NCI-H187 treated with DMSO at 0.1 percent for 48 hours (cell line): ENCODE measurements around the gene REXO5.
"Not testable (repeated sequence)": the region's sequence is repeated elsewhere in the genome, so short reads cannot be mapped to it uniquely, and the experiment has no call there.

Source experiments
- DNase-seq: peaks from one replicate; lab custom pipeline; 2025; lab: John Stamatoyannopoulos, UW

Gene REXO5, protein sequence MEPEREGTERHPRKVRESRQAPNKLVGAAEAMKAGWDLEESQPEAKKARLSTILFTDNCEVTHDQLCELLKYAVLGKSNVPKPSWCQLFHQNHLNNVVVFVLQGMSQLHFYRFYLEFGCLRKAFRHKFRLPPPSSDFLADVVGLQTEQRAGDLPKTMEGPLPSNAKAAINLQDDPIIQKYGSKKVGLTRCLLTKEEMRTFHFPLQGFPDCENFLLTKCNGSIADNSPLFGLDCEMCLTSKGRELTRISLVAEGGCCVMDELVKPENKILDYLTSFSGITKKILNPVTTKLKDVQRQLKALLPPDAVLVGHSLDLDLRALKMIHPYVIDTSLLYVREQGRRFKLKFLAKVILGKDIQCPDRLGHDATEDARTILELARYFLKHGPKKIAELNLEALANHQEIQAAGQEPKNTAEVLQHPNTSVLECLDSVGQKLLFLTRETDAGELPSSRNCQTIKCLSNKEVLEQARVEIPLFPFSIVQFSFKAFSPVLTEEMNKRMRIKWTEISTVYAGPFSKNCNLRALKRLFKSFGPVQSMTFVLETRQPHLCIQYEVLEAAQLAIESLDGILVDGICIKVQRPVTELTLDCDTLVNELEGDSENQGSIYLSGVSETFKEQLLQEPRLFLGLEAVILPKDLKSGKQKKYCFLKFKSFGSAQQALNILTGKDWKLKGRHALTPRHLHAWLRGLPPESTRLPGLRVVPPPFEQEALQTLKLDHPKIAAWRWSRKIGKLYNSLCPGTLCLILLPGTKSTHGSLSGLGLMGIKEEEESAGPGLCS

DNA sequence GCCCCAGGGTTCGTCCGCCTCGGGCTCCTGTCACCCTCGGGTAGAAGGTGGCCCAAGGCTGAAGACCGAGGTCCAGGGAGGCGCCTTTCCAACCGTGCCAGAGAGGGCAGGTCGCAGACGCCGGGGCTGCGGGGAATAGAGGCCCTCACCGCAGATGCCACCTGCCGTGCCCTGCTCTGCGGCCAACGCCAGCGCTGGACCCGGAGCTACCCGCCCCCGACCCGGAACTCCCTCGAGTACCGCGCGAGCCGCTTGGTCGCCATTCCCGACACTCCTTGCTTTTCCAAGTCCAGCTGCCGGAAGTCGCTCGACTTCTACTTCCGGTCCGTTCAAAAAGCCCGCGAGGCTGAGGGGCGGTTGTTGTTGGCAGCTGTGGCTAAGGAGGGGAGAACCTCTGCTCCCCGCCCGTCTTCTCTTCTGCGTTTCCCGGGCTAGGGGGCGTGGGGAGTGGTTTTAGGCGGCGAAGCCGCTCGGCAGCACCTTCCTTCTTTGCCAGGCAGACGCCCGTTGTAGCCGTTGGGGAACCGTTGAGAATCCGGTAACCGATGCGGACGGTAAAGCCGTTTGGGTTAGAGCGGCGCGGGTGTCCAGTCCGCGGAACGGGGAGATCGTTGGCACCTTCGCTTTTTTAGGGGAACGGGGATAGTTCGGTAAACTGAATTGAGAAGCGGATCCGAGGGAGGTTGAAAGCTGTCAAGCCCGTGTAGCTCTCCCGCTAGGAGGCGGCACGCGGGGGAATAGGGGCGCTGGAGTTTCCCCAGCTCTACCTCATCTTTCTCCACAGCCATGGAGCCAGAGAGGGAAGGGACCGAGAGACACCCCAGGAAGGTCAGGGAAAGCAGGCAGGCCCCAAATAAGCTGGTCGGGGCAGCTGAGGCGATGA is at the start of gene REXO5, which contains the start of gene ERI2:
TSS of gene REXO5 (plus strand) at position 360 of the 883 bp plus-strand sequence. CDS start at position 787, 427 bp downstream.
TSS of gene ERI2 (minus strand) at position 305 of the 883 bp plus-strand sequence. CDS start at position 263, 42 bp downstream.
- peak; percentile 63 for DNase-seq

DNA sequence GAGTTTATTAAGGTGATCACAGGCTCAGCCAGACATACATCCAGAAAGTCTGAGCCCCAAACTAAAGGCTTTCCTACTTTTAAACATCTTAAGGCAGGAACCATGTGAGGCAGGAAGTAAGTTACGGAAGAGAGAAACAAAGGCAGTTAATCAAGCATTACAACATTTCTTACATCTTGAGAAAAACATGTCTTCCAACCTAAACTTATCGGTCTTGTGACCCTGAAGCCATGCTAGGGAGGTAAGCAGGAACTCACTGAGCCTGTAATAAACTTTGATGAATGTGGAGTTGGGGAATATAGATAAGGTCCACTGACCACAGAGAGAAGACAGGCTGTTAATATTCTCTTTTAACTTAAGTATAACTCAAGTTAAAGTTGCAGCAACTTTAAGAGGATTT is 46.0 kb upstream of the REXO5 start:
- DNase-seq = no peak

DNA sequence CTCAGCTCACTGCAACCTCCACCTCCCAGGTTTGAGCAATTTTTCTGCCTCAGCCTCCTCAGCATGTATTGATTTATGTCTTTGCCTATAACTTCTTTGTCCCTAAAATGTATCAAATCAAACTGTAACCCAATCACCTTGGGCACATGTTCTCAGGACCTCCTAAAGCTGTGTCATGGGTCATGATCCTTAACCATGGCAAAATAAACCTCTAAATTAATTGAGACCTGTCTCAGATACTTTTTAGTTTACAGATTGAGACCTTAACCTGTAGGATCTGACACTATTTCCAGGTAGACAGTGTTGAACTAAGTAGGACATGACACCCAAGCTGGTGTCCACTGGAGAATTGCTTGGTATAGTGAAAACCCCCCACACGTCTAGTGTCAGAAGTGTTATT is 45.2 kb upstream of the REXO5 start:
- no peak for DNase-seq

DNA sequence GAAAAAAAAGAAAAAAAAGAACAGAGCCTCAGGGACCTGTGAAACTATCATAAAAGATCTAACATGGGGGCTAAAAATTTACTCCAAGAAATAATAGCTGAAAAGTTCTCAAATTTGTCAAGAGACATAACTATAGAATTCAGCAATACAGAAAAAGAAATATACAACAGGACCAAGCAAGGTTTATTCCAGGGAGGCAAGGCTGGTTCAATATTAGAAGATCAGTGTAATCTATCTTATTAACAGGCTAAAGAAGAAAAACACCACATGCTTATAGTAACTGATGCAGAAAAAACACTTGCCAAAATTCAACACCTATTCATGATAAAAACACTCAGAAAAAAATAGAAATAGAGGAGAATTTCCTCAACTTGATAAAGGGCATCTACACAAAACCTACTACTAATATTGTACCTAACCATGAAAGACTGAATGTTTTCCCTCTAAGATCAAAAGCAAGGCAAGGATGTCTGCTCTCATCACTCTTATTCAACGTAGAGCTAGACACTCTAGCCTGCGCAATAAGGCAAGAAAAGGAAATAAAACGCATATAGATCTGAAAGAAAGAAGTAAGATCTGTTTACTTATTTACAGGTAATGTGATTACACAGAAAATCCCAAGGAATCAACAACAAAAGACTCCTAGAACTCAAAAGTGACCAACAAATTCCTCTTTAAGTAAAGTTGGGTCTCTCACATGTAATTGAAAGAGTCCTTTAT is 43.8 kb upstream of the REXO5 start:
- DNase-seq = no peak

DNA sequence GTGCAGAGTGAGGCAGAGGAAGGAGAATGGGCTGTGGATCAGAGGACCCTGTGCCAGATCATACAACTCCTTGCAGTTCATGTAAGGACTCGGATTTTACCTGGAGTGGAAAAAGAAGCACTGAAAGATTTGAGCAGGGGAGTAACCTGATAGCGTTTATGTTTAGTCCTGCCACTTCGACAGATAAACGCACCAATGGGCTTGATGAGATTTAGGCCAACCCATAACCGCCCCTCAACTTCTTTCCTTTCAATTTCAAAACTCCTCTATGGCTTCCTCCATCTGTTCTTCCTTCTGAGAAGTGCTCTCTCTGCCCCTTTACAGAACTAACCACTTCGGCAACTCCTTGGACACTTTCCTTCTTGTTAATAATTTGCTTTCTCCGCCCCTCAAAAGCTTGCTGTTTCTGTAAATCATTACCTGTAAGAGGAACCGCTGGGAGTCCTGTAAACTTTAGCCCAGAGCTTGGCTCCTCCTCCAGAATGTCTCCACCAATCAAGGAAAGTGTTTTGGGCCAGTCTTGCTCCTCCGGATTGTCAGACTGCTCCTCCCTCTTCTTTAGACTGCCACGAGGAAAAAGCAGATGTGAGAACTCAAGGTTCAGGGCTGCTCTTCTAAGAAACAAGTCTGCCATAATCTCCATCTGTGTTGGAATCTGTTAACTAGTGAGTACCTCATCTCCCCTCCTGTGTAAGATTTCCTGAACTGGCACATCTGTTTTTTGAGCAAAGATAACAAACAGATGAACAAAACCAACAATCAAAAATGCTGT is 42.7 kb upstream of the REXO5 start, which contains the start of gene ACSM3:
TSS of gene ACSM3 (plus strand) at position 554 of the 772 bp plus-strand sequence. CDS start 6,021 bp downstream, outside the sequence.
- DNase-seq = no peak

DNA sequence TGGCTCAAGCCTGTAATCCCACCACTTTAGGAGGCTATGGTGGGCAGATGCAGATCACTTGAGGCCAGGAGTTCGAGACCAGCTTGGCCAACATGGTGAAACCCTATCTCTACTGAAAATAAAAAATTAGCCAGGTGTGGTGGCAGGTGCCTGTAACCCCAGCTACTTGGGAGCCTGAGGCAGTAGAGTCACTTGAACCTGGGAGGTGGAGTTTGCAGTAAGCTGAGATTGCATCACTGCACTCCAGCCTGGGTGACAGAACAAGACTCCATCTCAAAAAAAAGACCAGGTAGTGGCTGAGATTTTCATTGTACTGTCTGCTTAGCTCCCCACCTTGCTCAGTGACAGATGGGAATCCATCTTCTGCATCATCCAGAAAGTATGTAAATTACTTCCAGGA is 41.9 kb upstream of the REXO5 start:
- DNase-seq = not testable (repeated sequence)

DNA sequence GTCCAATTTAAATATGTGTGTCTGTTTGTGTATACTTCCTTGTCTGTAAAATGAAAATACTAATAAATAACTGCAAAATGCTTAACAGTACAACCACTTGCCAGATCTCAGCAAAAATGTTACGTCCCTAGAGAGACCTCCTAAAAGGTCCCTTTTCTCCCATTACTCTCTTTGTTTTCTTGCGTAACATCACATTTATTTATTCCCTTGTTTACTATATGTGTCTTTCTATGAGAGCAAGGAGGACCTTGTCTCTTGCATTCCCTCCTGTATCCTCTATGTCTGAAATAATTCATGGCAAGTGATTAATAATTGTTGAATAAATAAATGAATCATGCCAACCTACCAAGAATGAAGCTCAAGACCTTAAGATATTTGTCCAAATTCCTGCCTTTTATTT is 40.6 kb upstream of the REXO5 start:
- DNase-seq = no peak

DNA sequence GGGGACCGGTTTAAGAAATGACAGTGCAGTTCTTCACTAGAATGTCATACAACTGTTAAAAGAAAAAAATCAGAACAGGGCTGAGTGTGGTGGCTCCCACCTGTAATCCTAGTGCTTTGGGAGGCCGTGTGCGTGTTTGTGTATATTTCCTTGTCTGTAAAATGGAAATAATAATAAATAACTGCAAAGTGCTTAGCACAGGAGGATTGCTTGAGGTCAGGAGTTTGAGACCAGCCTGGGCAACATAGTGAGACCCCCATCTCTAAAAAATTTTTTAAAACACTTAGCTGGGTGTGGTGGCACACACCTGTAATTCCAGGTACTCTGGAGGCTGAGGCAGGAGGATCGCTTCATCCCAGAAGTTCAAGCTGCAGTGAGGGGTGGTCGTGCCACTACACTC is 40.0 kb upstream of the REXO5 start:
- DNase-seq = no peak

DNA sequence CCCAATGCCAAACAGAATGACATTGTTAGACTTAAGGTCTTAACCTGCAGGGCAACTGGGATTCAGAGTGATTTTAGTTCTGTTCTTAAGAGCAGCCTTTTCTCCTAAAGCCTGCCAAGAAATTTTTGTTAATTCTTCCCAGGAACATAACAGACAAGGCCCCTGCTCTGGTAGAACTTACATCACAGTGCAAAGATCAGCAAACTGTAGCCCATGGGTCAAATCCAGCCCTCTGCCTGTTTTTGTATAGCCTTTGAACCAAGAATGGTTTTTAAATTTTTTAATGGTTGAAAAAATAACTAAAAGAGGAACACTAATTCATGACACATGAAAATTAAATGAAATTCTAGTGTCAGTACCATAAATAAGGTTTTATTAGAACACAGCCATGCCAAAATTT is 38.8 kb upstream of the REXO5 start:
- no peak for DNase-seq

DNA sequence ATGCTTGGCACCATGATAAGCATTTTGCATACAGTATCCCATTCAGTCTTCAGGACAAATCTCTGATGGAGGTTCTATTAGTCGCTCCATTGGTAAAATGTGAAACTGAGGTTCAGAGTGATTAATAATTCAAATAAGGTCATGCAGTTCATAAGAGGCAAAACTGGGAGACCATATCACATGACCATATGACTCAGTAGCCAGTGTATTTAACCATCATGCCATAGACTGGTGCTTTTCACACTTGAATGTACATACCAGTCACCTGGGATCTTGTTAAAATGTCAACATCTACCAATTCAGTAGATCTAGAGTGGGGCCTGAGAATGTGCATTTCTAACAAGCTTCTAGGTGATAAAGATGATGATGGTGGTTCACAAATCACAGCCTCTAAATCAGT is 38.2 kb upstream of the REXO5 start:
- DNase-seq = no peak

DNA sequence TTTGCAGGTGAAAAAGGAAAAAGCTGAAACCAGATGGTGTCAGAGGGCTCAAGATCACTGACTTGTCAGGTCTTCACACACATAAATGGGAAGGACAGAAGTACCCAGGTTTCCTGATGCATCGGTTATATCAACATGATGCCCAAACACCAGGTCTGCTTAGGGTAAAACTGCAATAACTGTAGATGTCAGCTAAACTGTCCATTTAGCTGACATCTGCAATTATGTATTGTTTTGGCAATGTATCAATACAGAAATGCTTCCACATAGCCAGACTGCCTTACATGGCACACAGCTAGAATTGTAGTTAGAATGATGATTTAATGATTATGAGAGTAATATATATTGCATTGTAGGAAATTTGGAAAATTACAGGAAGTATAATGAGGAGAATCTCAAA is 37.5 kb upstream of the REXO5 start:
- no peak for DNase-seq

DNA sequence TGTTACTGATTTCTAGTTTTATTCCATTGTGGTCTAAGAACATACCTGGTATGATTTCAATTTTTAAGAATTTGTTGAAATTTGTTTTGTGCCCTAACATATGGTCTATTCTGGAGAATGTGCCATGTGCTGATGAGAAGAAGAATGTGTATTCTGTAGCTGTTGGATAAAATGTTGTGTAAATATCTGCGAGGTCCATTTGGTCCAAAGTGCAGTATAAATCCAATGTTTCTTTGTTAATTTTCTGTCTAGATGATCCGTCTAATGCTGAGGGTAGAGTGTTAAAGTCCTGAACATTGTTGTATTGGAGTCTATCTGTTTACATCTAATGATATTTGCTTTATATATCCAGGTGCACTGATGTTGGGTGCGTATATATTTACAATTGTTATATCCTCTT is 32.6 kb upstream of the REXO5 start:
- DNase-seq = no peak

DNA sequence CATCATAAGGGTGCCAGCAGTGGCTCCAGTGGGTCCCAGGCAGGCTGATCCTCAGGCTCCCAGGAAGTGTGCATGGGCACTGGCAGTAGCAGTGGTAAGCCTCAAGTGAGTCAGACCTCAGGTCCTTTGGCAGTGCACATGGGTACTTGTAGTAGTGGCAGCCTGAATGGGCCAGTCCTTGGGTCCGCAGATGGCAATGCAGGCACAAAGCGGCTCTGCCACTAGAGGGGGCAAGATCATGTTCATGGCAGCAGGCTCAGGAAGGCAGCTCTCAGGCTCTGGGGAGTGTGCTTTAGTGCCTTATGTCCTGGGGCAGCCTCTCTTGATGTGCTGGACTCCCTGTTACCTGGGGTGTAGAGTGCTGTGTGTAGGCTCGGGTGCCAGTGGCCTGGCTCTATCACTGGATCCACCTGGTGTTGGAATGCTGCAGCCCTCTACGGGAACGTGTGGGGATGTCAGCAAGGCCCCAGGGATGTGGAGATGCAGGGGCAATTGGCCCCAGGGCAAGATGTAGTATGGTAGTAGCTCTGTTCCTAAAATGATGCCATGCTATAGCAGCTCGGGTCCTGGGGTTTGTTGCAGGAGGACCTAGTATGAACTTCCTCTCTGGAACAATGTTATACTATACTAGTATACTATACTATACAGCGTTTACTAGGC is 31.5 kb upstream of the REXO5 start:
- DNase-seq = no peak

DNA sequence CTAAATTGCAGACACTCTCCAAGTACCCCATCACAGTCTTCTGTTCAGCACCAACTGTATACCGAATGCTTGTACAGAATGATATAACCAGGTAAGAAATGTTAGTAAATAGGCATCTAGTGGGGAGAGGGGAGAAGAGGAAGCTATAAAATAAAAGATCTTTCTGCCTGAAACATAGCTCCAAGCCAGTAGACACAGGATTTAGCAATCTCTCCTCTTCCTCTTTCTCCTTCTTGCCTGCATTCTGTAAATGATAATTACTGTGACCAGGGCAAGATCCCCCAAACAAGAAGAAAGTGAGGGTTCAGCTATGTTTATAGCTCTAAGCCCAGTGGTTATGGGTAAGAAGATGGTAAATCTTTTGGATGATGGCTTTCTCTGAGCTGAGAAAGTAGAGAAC is 24.6 kb upstream of the REXO5 start:
- no peak for DNase-seq

DNA sequence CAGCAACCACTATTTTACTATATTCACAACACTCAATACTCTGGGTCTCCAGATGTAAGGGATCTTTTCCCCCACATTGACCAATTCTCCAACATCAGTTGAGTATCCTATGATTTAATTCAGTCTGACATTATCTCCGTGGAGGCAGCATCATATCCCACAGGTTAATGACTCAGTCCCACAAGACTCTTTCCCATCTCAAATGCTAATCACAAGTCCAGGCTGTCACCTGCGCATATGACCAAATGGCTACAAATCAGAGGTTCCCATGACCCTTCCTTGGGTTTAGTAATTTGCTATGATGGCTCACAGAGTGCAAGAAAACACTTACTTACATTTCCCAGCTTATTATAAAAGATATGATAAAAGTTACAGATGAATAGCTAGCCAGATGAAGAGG is 23.9 kb upstream of the REXO5 start:
- DNase-seq = no peak

DNA sequence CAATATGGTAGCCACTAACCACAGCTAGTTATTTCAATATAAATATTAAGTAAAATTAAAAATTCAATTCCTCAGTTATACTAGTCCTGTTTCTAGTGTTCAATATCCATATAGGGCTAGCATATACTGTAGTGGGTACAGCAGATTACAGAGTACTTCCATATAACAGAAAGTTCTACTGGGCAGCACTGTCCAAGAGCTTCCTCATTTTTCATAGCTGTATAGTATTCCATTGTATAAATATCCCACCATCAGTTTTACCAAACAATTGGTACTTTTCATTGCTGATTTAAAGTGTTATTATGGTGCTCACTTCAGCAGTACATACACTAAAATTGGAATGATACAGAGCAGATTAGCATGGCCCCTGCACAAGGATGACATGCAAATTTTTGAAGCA is 22.1 kb upstream of the REXO5 start:
- DNase-seq = no peak

DNA sequence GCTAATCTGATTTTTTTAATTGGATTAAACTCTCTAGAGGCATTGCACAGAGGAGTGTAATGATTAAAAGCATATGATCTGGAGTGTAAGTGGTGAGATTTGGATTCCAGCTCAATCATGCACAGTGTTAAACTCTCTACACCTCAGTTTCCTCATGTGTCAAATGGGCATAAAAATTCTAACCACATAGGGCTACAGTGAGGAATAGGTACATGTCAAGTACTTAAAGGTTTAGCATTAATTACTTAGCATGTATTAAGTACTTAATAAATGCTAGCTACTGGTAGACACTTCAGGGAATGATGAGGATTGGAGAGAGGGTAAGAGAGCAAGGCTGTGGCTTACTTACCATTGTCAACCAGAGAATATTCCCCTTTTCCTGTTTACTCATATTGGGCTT is 17.2 kb upstream of the REXO5 start:
- DNase-seq = no peak

DNA sequence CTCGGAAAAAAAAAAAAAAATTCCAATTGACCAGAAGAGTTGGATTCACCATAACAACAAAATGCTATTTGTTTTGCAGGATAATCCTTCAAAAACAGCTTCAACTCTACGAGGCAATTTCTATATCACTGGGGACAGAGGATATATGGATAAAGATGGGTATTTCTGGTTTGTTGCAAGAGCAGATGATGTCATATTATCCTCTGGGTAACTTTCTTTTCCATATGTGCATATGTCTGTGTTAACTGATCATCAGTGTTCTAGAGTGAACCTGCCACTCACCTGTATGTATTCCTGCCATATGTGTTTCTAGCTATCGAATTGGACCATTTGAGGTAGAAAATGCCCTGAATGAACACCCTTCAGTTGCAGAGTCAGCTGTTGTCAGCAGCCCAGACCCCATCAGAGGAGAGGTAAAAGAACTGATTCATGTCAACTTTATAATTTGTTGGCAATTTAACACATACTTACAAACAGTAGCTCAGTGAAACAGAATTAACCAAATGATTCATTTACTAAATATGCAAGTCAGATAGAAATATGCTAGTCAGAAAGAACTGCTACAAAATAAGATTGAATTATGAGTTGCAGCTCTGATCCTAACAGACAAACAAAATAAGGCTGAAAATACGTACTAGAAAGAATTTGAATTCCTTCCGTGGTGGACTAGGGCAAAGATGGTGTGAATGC is 14.3 kb upstream of the REXO5 start:
- no peak for DNase-seq

DNA sequence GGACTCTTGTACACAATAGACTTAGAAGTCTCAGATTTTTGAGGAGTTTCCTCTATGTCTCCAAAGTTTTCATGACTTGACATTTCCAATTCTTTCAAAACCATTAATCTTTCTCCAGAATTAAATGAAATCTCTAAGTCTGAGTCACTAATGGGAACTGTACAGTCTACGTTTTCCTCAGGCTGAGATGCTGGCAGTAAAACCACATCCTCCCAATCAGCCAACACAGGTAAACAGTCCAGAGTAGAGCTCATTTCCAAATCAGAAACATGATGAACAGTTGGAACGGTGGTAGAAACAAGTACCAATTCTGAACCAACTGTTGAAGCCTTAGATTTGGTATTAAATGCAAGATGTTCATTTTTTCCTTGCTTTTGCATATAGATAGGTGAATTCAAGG is 8.0 kb upstream of the REXO5 start:
- no peak for DNase-seq

DNA sequence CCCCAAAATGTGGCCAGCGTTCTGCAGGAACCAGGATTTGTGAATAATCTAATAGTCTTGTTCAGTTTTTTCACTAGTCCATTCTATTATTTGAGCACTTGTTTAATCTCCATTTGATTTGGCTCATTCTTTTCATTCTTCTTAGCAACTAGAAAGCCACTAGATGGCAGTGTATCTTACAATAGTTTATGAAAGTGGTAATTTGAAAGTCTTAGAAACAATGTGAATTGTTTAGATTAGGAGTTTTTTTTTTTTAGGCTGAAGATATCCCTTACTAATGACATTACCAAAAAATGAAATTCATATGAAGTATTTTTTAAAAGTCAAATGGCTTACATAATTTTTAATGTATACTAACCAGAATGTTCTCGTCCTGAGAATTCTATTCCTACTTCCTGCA is 6.7 kb upstream of the REXO5 start:
- DNase-seq = no peak
